ENCODE measurements around the gene SDHA. TPM values are rescaled to one million over a fixed set of nuclear protein-coding genes. Genes with fewer than 3 reads are reported as not detected.

SDHA gene
- total and polyA plus RNA-seq, 2 of the 8 experiments (the other 6 are each of a cell fraction or from before 2014, with no cell fraction given): 59.7 to 87.3 TPM

- TF ChIP-seq JUND (IDR thresholded peaks at IDR 0.05; ENCODE audit: low read length) (no peak), ZNF274 (IDR thresholded peaks at IDR 0.05; ENCODE audit: borderline replicate concordance, extremely low read depth, low read length) (no peak), CTCF (IDR thresholded peaks at IDR 0.05; ENCODE audit: control extremely low read depth in 1 of 3, insufficient read depth in 1 of 3, low read depth in 1 of 3, low read length in 3 of 3) (no peak), TAF7 (optimal IDR thresholded peaks at IDR 0.05; ENCODE audit: borderline replicate concordance, low read depth, low read length) (no peak)
These were observed 19.5 kb upstream of the SDHA start (continued) for GRCh38 chr5:198516-199196.
